Fibroblast of lung (primary cell): ENCODE data around the gene PLK2. TPM values are rescaled to one million over a fixed set of nuclear protein-coding genes. Genes with fewer than 3 reads are reported as not detected.

Experiments
- DNase-seq, 2 donors: peaks; one replicate each; pipeline versions ENCODE4 v3.0.0 to v3.0.0-alpha.2; 2010; ENCODE audit warnings: low read depth in 2 of 2
- H2AFZ ChIP-seq: 2 replicates; pipeline ENCODE4 v1.5.1; 2012; ENCODE audit warnings: low read length, control low read depth, inconsistent platforms
- H3K27ac ChIP-seq: 2 replicates; pipeline ENCODE4 v1.5.1; 2011; ENCODE audit warnings: low read length, control low read depth; ENCODE audit not compliant: insufficient read depth
- H3K27me3 ChIP-seq: 2 replicates; pipeline ENCODE4 v1.5.1; 2011; ENCODE audit warnings: mild to moderate bottlenecking, low read length; ENCODE audit not compliant: control insufficient read depth, insufficient read depth
- H3K36me3 ChIP-seq: 2 replicates; pipeline ENCODE4 v1.5.1; 2011; ENCODE audit warnings: low read length; ENCODE audit not compliant: control insufficient read depth, insufficient read depth
- H3K4me1 ChIP-seq: 2 replicates; pipeline ENCODE4 v1.5.1; 2011; ENCODE audit warnings: low read length; ENCODE audit not compliant: control insufficient read depth, insufficient read depth; ENCODE audit errors: extremely low read depth
- H3K4me2 ChIP-seq: 2 replicates; pipeline ENCODE4 v1.5.1; 2011; ENCODE audit warnings: low read length, control low read depth; ENCODE audit not compliant: insufficient read depth; ENCODE audit errors: extremely low read depth
- H3K4me3 ChIP-seq, 4 experiments: fragments of 200-600 bp in 1 of 4; sonication (generic) in 1 of 4; replicated peaks in 1 of 4; 2 replicates each; pipeline ENCODE4 v1.5.1; 2011 to 2016; ENCODE audit warnings: low read length in 4 of 4, low read depth in 3 of 4, mild to moderate bottlenecking in 3 of 4, control low read depth in 2 of 4, inconsistent platforms in 1 of 4, mixed read lengths in 1 of 4; ENCODE audit not compliant: insufficient read depth in 1 of 4; ENCODE audit errors: control extremely low read depth in 1 of 4
- H3K79me2 ChIP-seq: 2 replicates; pipeline ENCODE4 v1.5.1; 2012; ENCODE audit warnings: mild to moderate bottlenecking, low read length, inconsistent platforms; ENCODE audit not compliant: control insufficient read depth, insufficient read depth
- H3K9ac ChIP-seq: 2 replicates; pipeline ENCODE4 v1.5.1; 2011; ENCODE audit warnings: mild to moderate bottlenecking, low read length, control low read depth; ENCODE audit not compliant: insufficient read depth
- H3K9me3 ChIP-seq: 2 replicates; pipeline ENCODE4 v1.5.1; 2012; ENCODE audit warnings: low read depth, low read length; ENCODE audit not compliant: control insufficient read depth, insufficient read depth
- H4K20me1 ChIP-seq: 2 replicates; pipeline ENCODE4 v1.5.1; 2011; ENCODE audit warnings: low read length; ENCODE audit not compliant: control insufficient read depth, insufficient read depth; ENCODE audit errors: extremely low read depth
- CTCF ChIP-seq, 2 donors: IDR thresholded peaks in 1 of 2; conservative IDR thresholded peaks in 1 of 2; 1 replicate in 1 of 2; 2 replicates in 1 of 2; pipeline ENCODE4 v1.5.1; 2011 to 2012; ENCODE audit warnings: low read length in 2 of 2, control low read depth in 1 of 2, inconsistent platforms in 1 of 2, low read depth in 1 of 2, mild to moderate bottlenecking in 1 of 2
- EZH2 ChIP-seq: IDR thresholded peaks from 2 replicates; pipeline ENCODE4 v1.5.1; 2012; ENCODE audit warnings: low read length, control low read depth, mild to moderate bottlenecking; ENCODE audit errors: missing control alignments
- polyA plus RNA-seq, 2 donors: library from polyadenylated mRNA; depleted of rRNA in 1 of 2; stranded (reverse) in 1 of 2; unstranded in 1 of 2; fragments of >200 nt; gene quantifications; 2 replicates each; pipeline ENCODE4 v1.2.1, GENCODE V29; 2011 to 2012; ENCODE audit warnings: missing spikeins in 1 of 2
- total RNA-seq: library from RNA; depleted of rRNA; stranded (reverse); fragments of >200 nt; gene quantifications from 2 replicates; pipeline ENCODE4 v1.2.1, GENCODE V29; 2014

PLK2 gene
- total and polyA plus RNA-seq, 2 donors (not counting 1 experiment from before 2014, with no cell fraction given): 26.8 to 983 TPM

DNA sequence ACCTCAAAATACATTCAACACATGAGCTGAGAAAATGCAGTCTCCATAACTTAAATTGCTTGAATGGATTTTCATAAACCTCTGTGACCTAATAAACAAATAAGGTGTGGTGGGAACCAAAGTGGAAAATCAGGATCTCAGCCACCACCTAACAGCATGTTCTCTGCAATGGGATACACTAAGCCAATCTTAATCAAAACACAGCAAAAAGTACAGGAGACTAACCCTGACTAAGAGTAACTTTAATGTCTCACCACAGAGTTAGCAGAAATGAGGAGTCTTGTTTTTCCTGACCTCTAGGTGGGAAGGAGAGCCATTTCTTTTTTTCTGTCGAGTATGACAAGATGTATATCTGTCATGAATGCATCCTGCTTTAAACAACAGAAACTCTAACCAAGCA is 48.5 kb downstream of the PLK2 start:
- H3K4me1 ChIP-seq: peaks cover 3% of the 10 kb centered on the region
- no peaks in the 10 kb centered on the region for H3K27me3 ChIP-seq
- no peak for TF ChIP-seq CTCF (conservative IDR thresholded peaks at IDR 0.05 in 1 of 2, IDR thresholded peaks at IDR 0.05 in 1 of 2; ENCODE audit: low read depth in 1 of 2, low read length in 2 of 2)
- no peak for TF ChIP-seq EZH2
- H3K9me3 ChIP-seq: no peaks in the 10 kb centered on the region
- H3K27ac ChIP-seq: no peak overlapping the region
- peak in 1 of 2 donors; percentile 11 for DNase-seq
- H4K20me1 ChIP-seq: no peaks in the 10 kb centered on the region
- H2AFZ ChIP-seq: no peak overlapping the region
- H3K79me2 ChIP-seq: no peaks in the 10 kb centered on the region
- H3K9ac ChIP-seq: no peak overlapping the region
- H3K4me2 ChIP-seq: no peak overlapping the region
- H3K36me3 ChIP-seq: no peaks in the 10 kb centered on the region
- no peak overlapping the region for H3K4me3 ChIP-seq

- H3K9ac ChIP-seq: no peak overlapping the region
- H3K9me3 ChIP-seq: no peaks in the 10 kb centered on the region
- no peaks in the 10 kb centered on the region for H3K79me2 ChIP-seq
- H3K4me3 ChIP-seq: no peak overlapping the region
- no peak overlapping the region for H3K27ac ChIP-seq
- H3K27me3 ChIP-seq: no peaks in the 10 kb centered on the region
- no peak overlapping the region for H2AFZ ChIP-seq
- no peak for TF ChIP-seq EZH2
- no peak for TF ChIP-seq CTCF (conservative IDR thresholded peaks at IDR 0.05 in 1 of 2, IDR thresholded peaks at IDR 0.05 in 1 of 2; ENCODE audit: low read depth in 1 of 2, low read length in 2 of 2)
- peak; percentile 78 to 92 for DNase-seq
- H4K20me1 ChIP-seq: no peaks in the 10 kb centered on the region
- H3K4me1 ChIP-seq: peaks cover 3% of the 10 kb centered on the region
- H3K4me2 ChIP-seq: no peak overlapping the region
- H3K36me3 ChIP-seq: no peaks in the 10 kb centered on the region
Measured at GRCh38 chr5:58410441-58410840, 49.4 kb downstream of the PLK2 start.

GRCh38 chr5:58407042-58407719 is 52.7 kb downstream of the PLK2 start:
- Histone ChIP-seq H4K20me1 (no peaks in the 10 kb centered on the region), H2AFZ (no peak overlapping the region), H3K4me2 (no peak overlapping the region), H3K27me3 (no peaks in the 10 kb centered on the region), H3K36me3 (no peaks in the 10 kb centered on the region), H3K4me1 (peaks cover 3% of the 10 kb centered on the region), H3K4me3 (no peak overlapping the region), H3K9me3 (no peaks in the 10 kb centered on the region), H3K27ac (no peak overlapping the region), H3K79me2 (no peaks in the 10 kb centered on the region), H3K9ac (no peak overlapping the region)
- DNase-seq: peak; percentile 53 to 89
- TF ChIP-seq EZH2 (no peak), CTCF (conservative IDR thresholded peaks at IDR 0.05 in 1 of 2, IDR thresholded peaks at IDR 0.05 in 1 of 2; ENCODE audit: low read depth in 1 of 2, low read length in 2 of 2) (no peak)
